Measurements from ENCODE around the gene TRPM8. TPM values are rescaled to one million over a fixed set of nuclear protein-coding genes. Genes with fewer than 3 reads are reported as not detected.

TRPM8 gene
- total and polyA plus RNA-seq, 7 donors: 0.04 TPM; not detected in 6

GRCh38 chr2:234031207-234031606 is 114.0 kb downstream of the TRPM8 start:
- Histone ChIP-seq H3K9me3 (peaks cover 0 to 12% (median 2%) of the 10 kb centered on the region in 4 donors), H3K27me3 (peaks cover 0 to 15% (median 0%) of the 10 kb centered on the region in 3 donors), H3K4me1 (peaks cover 0 to under 1% (median 0%) of the 10 kb centered on the region in 4 donors), H3K36me3 (no peaks in the 10 kb centered on the region), H3K4me3 (no peak overlapping the region), H3K27ac (no peak overlapping the region)
- TF ChIP-seq POLR2A (IDR thresholded peaks at IDR 0.05): no peak
- 66 to 70% methylated on average over 2 of the region's 2 CpGs for WGBS, 2 donors
- intact Hi-C loops (cut with DNase I): no loop called here
- DNase-seq: no peak

- TF ChIP-seq EP300 (IDR thresholded peaks at IDR 0.05) (no peak), POLR2A (IDR thresholded peaks at IDR 0.05) (no peak), POLR2AphosphoS5 (IDR thresholded peaks at IDR 0.05) (no peak), CTCF (IDR thresholded peaks at IDR 0.05) (no peak)
- WGBS, 2 donors: 82 to 86% methylated on average over 1 of the region's 1 CpG
- H3K9me3 ChIP-seq: peaks cover 0 to 12% (median 3%) of the 10 kb centered on the region in 4 donors
- DNase-seq: no peak
- no peak overlapping the region for H3K4me3 ChIP-seq
- H3K36me3 ChIP-seq: no peaks in the 10 kb centered on the region
- peaks cover 0 to 10% (median 0%) of the 10 kb centered on the region in 3 donors for H3K27me3 ChIP-seq
- H3K27ac ChIP-seq: no peak overlapping the region
- intact Hi-C loops (cut with DNase I): no loop called here
- H3K4me1 ChIP-seq: no peaks in the 10 kb centered on the region
Observed at GRCh38 chr2:234032279-234032856, 115.2 kb downstream of the TRPM8 start.

- no peak for DNase-seq
- Histone ChIP-seq H3K27ac (no peak overlapping the region), H3K4me1 (no peaks in the 10 kb centered on the region), H3K36me3 (no peaks in the 10 kb centered on the region), H3K9me3 (peaks cover 0 to 12% (median 3%) of the 10 kb centered on the region in 4 donors), H3K27me3 (peaks cover 0 to 6% (median 0%) of the 10 kb centered on the region in 3 donors), H3K4me3 (no peak overlapping the region)
- 77 to 80% methylated on average over 3 of the region's 3 CpGs for WGBS, 2 donors
- intact Hi-C loops (cut with DNase I): no loop called here
- TF ChIP-seq EP300 (IDR thresholded peaks at IDR 0.05): no peak
- no peak for TF ChIP-seq POLR2AphosphoS5 (IDR thresholded peaks at IDR 0.05)
Observed at GRCh38 chr2:234033174-234033573, 116.0 kb downstream of the TRPM8 start.

- no peaks in the 10 kb centered on the region for H3K27me3 ChIP-seq
- H3K9me3 ChIP-seq: peaks cover 0 to 12% (median 3%) of the 10 kb centered on the region in 4 donors
- H3K4me3 ChIP-seq: no peak overlapping the region
- no peaks in the 10 kb centered on the region for H3K36me3 ChIP-seq
- DNase-seq: no peak
- TF ChIP-seq EP300 (IDR thresholded peaks at IDR 0.05): no peak
- no peak for TF ChIP-seq CTCF (IDR thresholded peaks at IDR 0.05)
- no peak for TF ChIP-seq POLR2AphosphoS5 (IDR thresholded peaks at IDR 0.05)
- no peak for TF ChIP-seq POLR2A (IDR thresholded peaks at IDR 0.05)
- no peaks in the 10 kb centered on the region for H3K4me1 ChIP-seq
- intact Hi-C loops (cut with DNase I): no loop called here
- WGBS, 2 donors: 96 to 97% methylated on average over 2 of the region's 2 CpGs
- H3K27ac ChIP-seq: no peak overlapping the region
Observed at GRCh38 chr2:234033885-234034284, 116.7 kb downstream of the TRPM8 start.

- Histone ChIP-seq H3K4me1 (no peaks in the 10 kb centered on the region), H3K4me3 (no peak overlapping the region), H3K27ac (no peak overlapping the region), H3K9me3 (peaks cover 0 to 9% (median 3%) of the 10 kb centered on the region in 4 donors), H3K27me3 (no peaks in the 10 kb centered on the region), H3K36me3 (no peaks in the 10 kb centered on the region)
- no peak for DNase-seq
- 74 to 79% methylated on average over 2 of the region's 2 CpGs for WGBS, 2 donors
- intact Hi-C loops (cut with DNase I): no loop called here
- TF ChIP-seq POLR2A (IDR thresholded peaks at IDR 0.05) (no peak), POLR2AphosphoS5 (IDR thresholded peaks at IDR 0.05) (no peak), EP300 (IDR thresholded peaks at IDR 0.05) (no peak), CTCF (IDR thresholded peaks at IDR 0.05) (no peak)
Observed at GRCh38 chr2:234038076-234038802, 121.1 kb downstream of the TRPM8 start.

Data from sigmoid colon (tissue), 7 donors.